H1 (cell line): ENCODE measurements around the gene ZPR1. TPM values are rescaled to one million over a fixed set of nuclear protein-coding genes. Genes with fewer than 3 reads are reported as not detected.

Source experiments
- CTCF ChIA-PET: fragments of 300-600 bp; sonication (Branson Sonifier 250); formaldehyde crosslinking; loops from one replicate; lab custom pipeline; 2021; ENCODE audit not compliant: partially characterized antibody; lab: Charles Lee
- POLR2A ChIA-PET: fragments of 300-600 bp; sonication (Branson Sonifier 250); formaldehyde crosslinking; loops from one replicate; lab custom pipeline; 2021; ENCODE audit warnings: inconsistent platforms; ENCODE audit not compliant: partially characterized antibody; lab: Charles Lee
- DNase-seq, 2 experiments: peaks; one replicate each; pipeline versions ENCODE4 v3.0.0 to v3.0.0-alpha.2; 2010 to 2022; ENCODE audit warnings: low spot score in 2 of 2, low read depth in 1 of 2, mixed read lengths in 1 of 2
- FAIRE-seq: peaks from 2 replicates; lab custom pipeline; 2011; peaks lifted over from hg19 to GRCh38; lab: Jason Lieb, UNC
- H2AFZ ChIP-seq: 2 replicates; pipeline ENCODE4 v1.8.1; 2012; ENCODE audit warnings: low read length, inconsistent platforms
- H2AK5ac ChIP-seq: 2 replicates; pipeline ENCODE4 v1.6.1; 2013; ENCODE audit warnings: low read depth, low read length
- H2BK120ac ChIP-seq: replicated peaks from 2 replicates; pipeline ENCODE3; 2013; ENCODE audit warnings: low read depth, low read length, inconsistent platforms
- H2BK12ac ChIP-seq: 2 replicates; pipeline ENCODE4 v1.6.1; 2013; ENCODE audit warnings: low read depth, low read length
- H2BK15ac ChIP-seq: 2 replicates; pipeline ENCODE4 v1.6.1; 2013; ENCODE audit warnings: low read length
- H2BK20ac ChIP-seq: 2 replicates; pipeline ENCODE4 v1.6.1; 2013; ENCODE audit warnings: low read length
- H2BK5ac ChIP-seq: 2 replicates; pipeline ENCODE4 v1.6.1; 2013; ENCODE audit warnings: low read depth, low read length
- H3K14ac ChIP-seq: 2 replicates; pipeline ENCODE4 v1.6.1; 2013; ENCODE audit warnings: inconsistent platforms; ENCODE audit not compliant: insufficient read length
- H3K18ac ChIP-seq: 2 replicates; pipeline ENCODE4 v1.6.1; 2013; ENCODE audit warnings: low read length; ENCODE audit errors: extremely low read depth
- H3K23ac ChIP-seq: 2 replicates; pipeline ENCODE4 v1.6.1; 2013; ENCODE audit warnings: inconsistent platforms; ENCODE audit not compliant: insufficient read length
- H3K23me2 ChIP-seq: 2 replicates; pipeline ENCODE4 v1.6.1; 2013; ENCODE audit warnings: low read depth, low read length
- H3K27ac ChIP-seq: 2 replicates; pipeline ENCODE4 v1.6.1; 2011; ENCODE audit warnings: low read depth, low read length, inconsistent platforms
- H3K27me3 ChIP-seq, 4 experiments: replicated peaks in 1 of 4; 1 replicate in 1 of 4; 2 replicates in 3 of 4; pipeline versions ENCODE4 v1.6.1 to v1.8.1; 2011 to 2013; ENCODE audit warnings: low read length in 3 of 4, mild to moderate bottlenecking in 3 of 4, inconsistent platforms in 2 of 4, mixed read lengths in 2 of 4, moderate library complexity in 1 of 4; ENCODE audit not compliant: control insufficient read depth in 3 of 4, insufficient read depth in 3 of 4; ENCODE audit errors: extremely low read depth in 1 of 4
- H3K36me3 ChIP-seq, 4 experiments: 2 replicates each; pipeline versions ENCODE4 v1.6.1 to v1.8.1; 2011 to 2013; ENCODE audit warnings: mild to moderate bottlenecking in 4 of 4, low read length in 3 of 4, moderate library complexity in 2 of 4, control low read depth in 1 of 4, inconsistent platforms in 1 of 4; ENCODE audit not compliant: insufficient read depth in 4 of 4, control insufficient read depth in 2 of 4
- H3K4ac ChIP-seq: replicated peaks from 2 replicates; pipeline ENCODE3; 2013; ENCODE audit warnings: low read length, low read depth, mixed read lengths, inconsistent platforms; ENCODE audit not compliant: insufficient read length
- H3K4me1 ChIP-seq, 4 experiments: replicated peaks in 1 of 4; 1 replicate in 1 of 4; 2 replicates in 3 of 4; pipeline versions ENCODE4 v1.6.1 to v1.8.1; 2011 to 2013; ENCODE audit warnings: low read length in 3 of 4, inconsistent platforms in 2 of 4, mixed read lengths in 1 of 4; ENCODE audit not compliant: insufficient read depth in 4 of 4, control insufficient read depth in 3 of 4
- H3K4me2 ChIP-seq, 2 experiments: 2 replicates each; pipeline versions ENCODE4 v1.6.1 to v1.8.1; 2011 to 2013; ENCODE audit warnings: low read depth in 2 of 2, low read length in 2 of 2, control low read depth in 1 of 2, inconsistent platforms in 1 of 2, mild to moderate bottlenecking in 1 of 2; ENCODE audit not compliant: insufficient read depth in 1 of 2
- H3K4me3 ChIP-seq, 4 experiments: fragments of 200-600, 300-600 bp in 1 of 4; sonication (generic), shearing (Covaris generic), sonication (Bioruptor Twin) in 1 of 4; 2 replicates each; pipeline versions ENCODE4 v1.5.1 to v1.8.1; 2011 to 2016; ENCODE audit warnings: low read length in 4 of 4, low read depth in 3 of 4, control low read depth in 2 of 4, inconsistent platforms in 2 of 4, mild to moderate bottlenecking in 2 of 4, mixed read lengths in 1 of 4, moderate library complexity in 1 of 4; ENCODE audit not compliant: insufficient read depth in 2 of 4; ENCODE audit errors: extremely low read depth in 1 of 4
- H3K56ac ChIP-seq: replicated peaks from 2 replicates; pipeline ENCODE3; 2013; ENCODE audit warnings: low read depth, mild to moderate bottlenecking, mixed read lengths, low read length, inconsistent platforms; ENCODE audit not compliant: insufficient read length
- H3K79me1 ChIP-seq: 2 replicates; pipeline ENCODE4 v1.6.1; 2013; ENCODE audit warnings: low read depth, low read length, control low read depth
- H3K79me2 ChIP-seq, 2 experiments: 2 replicates each; pipeline versions ENCODE4 v1.6.1 to v1.8.1; 2012 to 2013; ENCODE audit warnings: low read length in 2 of 2, mild to moderate bottlenecking in 2 of 2, inconsistent platforms in 1 of 2; ENCODE audit not compliant: insufficient read depth in 2 of 2, control insufficient read depth in 1 of 2
- H3K9ac ChIP-seq, 4 experiments: replicated peaks in 1 of 4; 1 replicate in 1 of 4; 2 replicates in 3 of 4; pipeline versions ENCODE4 v1.6.1 to v1.8.1; 2011 to 2013; ENCODE audit warnings: low read depth in 3 of 4, low read length in 3 of 4, control low read depth in 2 of 4, mild to moderate bottlenecking in 2 of 4, moderate library complexity in 2 of 4, inconsistent platforms in 1 of 4; ENCODE audit errors: extremely low read depth in 1 of 4
- H3K9me3 ChIP-seq, 2 experiments: 2 replicates each; pipeline versions ENCODE4 v1.6.1 to v1.8.1; 2012 to 2013; ENCODE audit warnings: mild to moderate bottlenecking in 2 of 2, moderate library complexity in 2 of 2, control low read depth in 1 of 2, inconsistent platforms in 1 of 2, low read depth in 1 of 2, low read length in 1 of 2, mixed read lengths in 1 of 2; ENCODE audit not compliant: insufficient read depth in 2 of 2
- H4K20me1 ChIP-seq, 2 experiments: replicated peaks in 1 of 2; 2 replicates each; pipeline versions ENCODE3 to v1.8.1; 2011 to 2013; ENCODE audit warnings: inconsistent platforms in 2 of 2, low read length in 2 of 2, mild to moderate bottlenecking in 1 of 2; ENCODE audit not compliant: insufficient read depth in 2 of 2, control insufficient read depth in 1 of 2
- H4K5ac ChIP-seq: 2 replicates; pipeline ENCODE4 v1.6.1; 2013; ENCODE audit warnings: low read length, low read depth, mixed read lengths, inconsistent platforms; ENCODE audit not compliant: insufficient read length
- H4K8ac ChIP-seq: 2 replicates; pipeline ENCODE4 v1.8.0; 2013; ENCODE audit warnings: mild to moderate bottlenecking, moderate library complexity, low read length, inconsistent platforms; ENCODE audit not compliant: insufficient read depth; ENCODE audit errors: extremely low read depth
- H4K91ac ChIP-seq: replicated peaks from 2 replicates; pipeline ENCODE3; 2013; ENCODE audit warnings: low read length, mixed read lengths, inconsistent platforms; ENCODE audit not compliant: insufficient read length
- ATF2 ChIP-seq: IDR thresholded peaks from 2 replicates; pipeline ENCODE4 v1.6.1; 2012; ENCODE audit warnings: low read length, inconsistent platforms
- CTBP2 ChIP-seq: IDR thresholded peaks from 2 replicates; pipeline ENCODE4 v1.7.0; 2011; ENCODE audit warnings: borderline replicate concordance, mild to moderate bottlenecking, moderate library complexity, mixed read lengths, low read length; ENCODE audit not compliant: insufficient read depth, insufficient read length
- HDAC2 ChIP-seq, 2 experiments: fragments of 300-600 bp in 1 of 2; sonication (generic) in 1 of 2; IDR thresholded peaks; 2 replicates each; pipeline ENCODE4 v1.6.1; 2011 to 2012; ENCODE audit warnings: low read depth in 2 of 2, low read length in 2 of 2, mild to moderate bottlenecking in 2 of 2, moderate library complexity in 2 of 2, borderline replicate concordance in 1 of 2, inconsistent platforms in 1 of 2
- JUND ChIP-seq: IDR thresholded peaks from 2 replicates; pipeline ENCODE4 v1.6.1; 2011; ENCODE audit warnings: mild to moderate bottlenecking, improper control_type of control experiment, low read length
- NANOG ChIP-seq: IDR thresholded peaks from 2 replicates; pipeline ENCODE4 v1.6.1; 2011; ENCODE audit warnings: low read length, low read depth, mild to moderate bottlenecking, inconsistent platforms; ENCODE audit not compliant: insufficient read depth, poor library complexity, severe bottlenecking
- PHF8 ChIP-seq: fragments of 200-600 bp; sonication (generic); conservative IDR thresholded peaks from 2 replicates; pipeline ENCODE4 v1.7.1; 2012; ENCODE audit warnings: low read depth, mild to moderate bottlenecking, inconsistent platforms, low read length, moderate library complexity
- RNF2 ChIP-seq: fragments of 200-900, 300-1000 bp; sonication (generic); IDR thresholded peaks from 2 replicates; pipeline ENCODE4 v1.7.1; 2016; ENCODE audit warnings: borderline replicate concordance, low read depth, mild to moderate bottlenecking, antibody characterized with exemption, low read length; ENCODE audit not compliant: poor library complexity, severe bottlenecking; ENCODE audit errors: missing control alignments
- SIRT6 ChIP-seq: IDR thresholded peaks from one replicate; pipeline ENCODE4 v1.7.1; 2012; ENCODE audit warnings: low read length, inconsistent platforms
- SP1 ChIP-seq: IDR thresholded peaks from 2 replicates; pipeline ENCODE4 v1.6.1; 2011; ENCODE audit warnings: low read depth, low read length
- SP2 ChIP-seq: IDR thresholded peaks from 2 replicates; pipeline ENCODE4 v1.6.1; 2012; ENCODE audit warnings: mild to moderate bottlenecking, low read length, inconsistent platforms
- TEAD4 ChIP-seq: IDR thresholded peaks from 2 replicates; pipeline ENCODE4 v1.6.1; 2012; ENCODE audit warnings: low read depth, low read length, inconsistent platforms, mixed read lengths
- YY1 ChIP-seq: IDR thresholded peaks from 2 replicates; pipeline ENCODE4 v1.6.1; 2011; ENCODE audit warnings: low read depth, mild to moderate bottlenecking, low read length
- WGBS, 2 experiments: shearing (Covaris generic) in 1 of 2; methylation state at CpG; one replicate each; pipeline versions ENCODE4 v1.1.6 to v1.1.7; 2013 to 2015; ENCODE audit warnings: low lambda C conversion rate in 2 of 2, mixed read lengths in 2 of 2, inconsistent platforms in 1 of 2, low coverage in 1 of 2, missing lambda C conversion rate in 1 of 2; ENCODE audit not compliant: insufficient replicate concordance in 2 of 2, insufficient coverage in 1 of 2, insufficient read length in 1 of 2; ENCODE audit errors: extremely low coverage in 1 of 2, missing lambda C conversion rate in 1 of 2; 5-methylcytosine and 5-hydroxymethylcytosine counted together
- polyA plus RNA-seq, 7 experiments: library from polyadenylated mRNA; depleted of rRNA in 3 of 7; stranded (reverse) in 5 of 7; unstranded in 2 of 7; fragments of >200 nt in 5 of 7; fragments of 200-250 nt in 2 of 7; gene quantifications; 1 replicate in 5 of 7; 2 replicates in 1 of 7; 4 replicates in 1 of 7; pipeline versions ENCODE4 v1.2.1 to v1.2.3, GENCODE V29; 2011 to 2013; ENCODE audit warnings: missing spikeins in 2 of 7, mixed read lengths in 2 of 7
- total RNA-seq: library from RNA; stranded (reverse); fragmentation: NEBNext Ultra II Directional; extraction: Animal tissue kit (Norgen Biotek cat#: 25700); gene quantifications from 2 replicates; pipeline ENCODE4 v1.2.1, GENCODE V29; 2021

ZPR1 gene
- total and polyA plus RNA-seq, 2 of the 8 experiments (the other 6 are each of a cell fraction or from before 2014, with no cell fraction given), result 36.7 to 70.5 TPM

GRCh38 chr11:116811194-116811593, 23.4 kb upstream of the ZPR1 start:
- FAIRE-seq, result no peak
- CTCF ChIA-PET, result interaction anchor here (0.6 to 2.2 kb wide), 7 partner anchors 10 to 361 kb away, joined by 3 to 7 read pairs (median 4); partner anchors contain the start of genes APOA4 and APOA5
- H2AFZ ChIP-seq, result no peak overlapping the region
- no peak for TF ChIP-seq ATF2
- TF ChIP-seq RNF2, result no peak
- no peak for TF ChIP-seq SP2
- TF ChIP-seq HDAC2 (IDR thresholded peaks at IDR 0.05; ENCODE audit: borderline replicate concordance in 1 of 2, low read depth in 2 of 2, low read length in 2 of 2), result no peak
- no peak for TF ChIP-seq PHF8
- no peak for TF ChIP-seq SP1
- TF ChIP-seq JUND, result no peak
- TF ChIP-seq CTBP2, result no peak
- TF ChIP-seq YY1, result no peak
- TF ChIP-seq NANOG, result no peak
- TF ChIP-seq SIRT6, result no peak
- TF ChIP-seq TEAD4, result no peak

More at GRCh38 chr11:116811194-116811593, 23.4 kb upstream of the ZPR1 start:
- Histone ChIP-seq H3K4ac (no peak overlapping the region), H2BK120ac (no peak overlapping the region), H3K27ac (no peak overlapping the region), H4K20me1 (no peaks in the 10 kb centered on the region), H3K4me2 (no peak overlapping the region), H3K18ac (no peak overlapping the region), H3K79me1 (no peaks in the 10 kb centered on the region), H3K9me3 (no peaks in the 10 kb centered on the region), H4K8ac (no peak overlapping the region), H2AK5ac (no peak overlapping the region), H3K4me3 (no peak overlapping the region), H3K23me2 (no peaks in the 10 kb centered on the region), H2BK20ac (no peak overlapping the region), H3K9ac (no peak overlapping the region), H3K27me3 (no peaks in the 10 kb centered on the region), H3K14ac (no peak overlapping the region), H3K23ac (no peak overlapping the region), H3K79me2 (no peaks in the 10 kb centered on the region), H2BK12ac (no peak overlapping the region), H3K56ac (no peak overlapping the region), H2BK5ac (no peak overlapping the region), H2BK15ac (no peak overlapping the region), H3K4me1 (no peaks in the 10 kb centered on the region), H4K91ac (no peak overlapping the region), H3K36me3 (no peaks in the 10 kb centered on the region), H4K5ac (no peak overlapping the region)
- POLR2A ChIA-PET, result interaction anchor here (0.6 kb wide), 1 partner anchor 15 kb away, joined by 5 read pairs; no protein-coding TSS in a partner anchor
- WGBS, 2 experiments, result 79% methylated on average over 2 of the region's 3 CpGs; no CpG with 5 or more reads in 1 of the 2 experiments
- DNase-seq, result no peak
